Measurements from ENCODE around the gene C13orf46. TPM values are rescaled to one million over a fixed set of nuclear protein-coding genes. Genes with fewer than 3 reads are reported as not detected.

The C13orf46 gene
- total and polyA plus RNA-seq, 8 donors, result 0.58 to 32.6 (median 8.7) TPM; not detected in 1

DNA sequence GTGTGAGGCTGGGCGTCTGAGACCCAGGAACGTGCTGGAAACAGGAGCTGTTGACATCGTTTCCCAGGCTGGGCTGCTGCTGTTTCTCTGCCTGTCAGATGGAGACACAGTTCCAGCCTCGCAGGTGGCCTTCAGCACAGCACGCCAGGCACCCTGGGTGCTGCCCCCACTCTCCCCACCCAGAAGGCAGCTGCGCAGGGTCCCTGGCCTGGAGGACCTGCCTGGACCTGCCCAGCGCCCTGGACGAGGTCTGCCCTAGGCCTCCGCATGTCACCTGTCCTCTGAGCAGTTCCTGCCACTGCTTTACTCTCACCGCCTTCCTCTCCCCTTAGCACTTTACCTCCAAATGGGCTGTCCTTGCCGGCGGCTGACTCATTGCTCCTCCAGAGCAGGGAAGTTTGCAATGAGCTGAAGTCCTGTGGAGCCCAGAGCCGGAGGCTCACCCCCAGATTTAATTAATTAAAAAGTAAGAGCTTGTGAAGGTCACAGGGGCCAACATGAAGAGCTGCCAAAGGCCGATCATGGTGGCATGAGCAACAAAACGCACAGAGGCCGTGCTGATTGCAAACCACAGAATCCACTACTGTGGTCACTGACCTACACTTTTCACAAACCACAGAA is 32.2 kb downstream of the C13orf46 start:
- DNase-seq, result no peak
- Histone ChIP-seq H3K27me3 (peaks cover 0 to 54% (median 25%) of the 10 kb centered on the region in 3 donors), H3K36me3 (no peaks in the 10 kb centered on the region), H3K9me3 (no peaks in the 10 kb centered on the region), H3K4me3 (no peak overlapping the region), H3K27ac (no peak overlapping the region), H3K4me1 (peaks cover 0 to 21% (median 1%) of the 10 kb centered on the region in 4 donors)
- intact Hi-C loops (cut with DNase I; ENCODE audit: low total_unique reads), result loop anchor here (10.0 kb wide), 1 partner anchor 127 kb away; no protein-coding TSS in a partner anchor
- TF ChIP-seq POLR2A (IDR thresholded peaks at IDR 0.05), result no peak
- TF ChIP-seq EP300 (IDR thresholded peaks at IDR 0.05), result no peak
- TF ChIP-seq, protein P1, sequence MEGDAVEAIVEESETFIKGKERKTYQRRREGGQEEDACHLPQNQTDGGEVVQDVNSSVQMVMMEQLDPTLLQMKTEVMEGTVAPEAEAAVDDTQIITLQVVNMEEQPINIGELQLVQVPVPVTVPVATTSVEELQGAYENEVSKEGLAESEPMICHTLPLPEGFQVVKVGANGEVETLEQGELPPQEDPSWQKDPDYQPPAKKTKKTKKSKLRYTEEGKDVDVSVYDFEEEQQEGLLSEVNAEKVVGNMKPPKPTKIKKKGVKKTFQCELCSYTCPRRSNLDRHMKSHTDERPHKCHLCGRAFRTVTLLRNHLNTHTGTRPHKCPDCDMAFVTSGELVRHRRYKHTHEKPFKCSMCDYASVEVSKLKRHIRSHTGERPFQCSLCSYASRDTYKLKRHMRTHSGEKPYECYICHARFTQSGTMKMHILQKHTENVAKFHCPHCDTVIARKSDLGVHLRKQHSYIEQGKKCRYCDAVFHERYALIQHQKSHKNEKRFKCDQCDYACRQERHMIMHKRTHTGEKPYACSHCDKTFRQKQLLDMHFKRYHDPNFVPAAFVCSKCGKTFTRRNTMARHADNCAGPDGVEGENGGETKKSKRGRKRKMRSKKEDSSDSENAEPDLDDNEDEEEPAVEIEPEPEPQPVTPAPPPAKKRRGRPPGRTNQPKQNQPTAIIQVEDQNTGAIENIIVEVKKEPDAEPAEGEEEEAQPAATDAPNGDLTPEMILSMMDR (IDR thresholded peaks at IDR 0.05), result no peak
- TF ChIP-seq POLR2AphosphoS5 (IDR thresholded peaks at IDR 0.05), result no peak
- 72 to 82% (median 78%) methylated on average over 15 to 16 of the region's 16 CpGs for WGBS, 5 donors

- intact Hi-C loops (cut with DNase I; ENCODE audit: low total_unique reads), result loop anchor here (10.0 kb wide), 1 partner anchor 125 kb away; no protein-coding TSS in a partner anchor
- H3K27me3 ChIP-seq, result peaks cover 0 to 60% (median 27%) of the 10 kb centered on the region in 3 donors
- no peaks in the 10 kb centered on the region for H3K36me3 ChIP-seq
- 41 to 80% (median 46%) methylated on average over 7 to 16 of the region's 16 CpGs for WGBS, 5 donors
- no peak overlapping the region for H3K27ac ChIP-seq
- TF ChIP-seq, protein P1 (IDR thresholded peaks at IDR 0.05), result no peak
- TF ChIP-seq EP300 (IDR thresholded peaks at IDR 0.05) (no peak), POLR2A (IDR thresholded peaks at IDR 0.05) (no peak), POLR2AphosphoS5 (IDR thresholded peaks at IDR 0.05) (no peak)
- DNase-seq, result peak in 1 of 2 donors; percentile 57
- no peaks in the 10 kb centered on the region for H3K9me3 ChIP-seq
- H3K4me1 ChIP-seq, result peaks cover 0 to 19% (median 1%) of the 10 kb centered on the region in 4 donors
- H3K4me3 ChIP-seq, result no peak overlapping the region
Observed at GRCh38 chr13:113939944-113940297, 34.0 kb downstream of the C13orf46 start.

- WGBS, 5 donors, result 60 to 66% (median 64%) methylated on average over 28 of the region's 28 CpGs
- Histone ChIP-seq H3K27ac (no peak overlapping the region), H3K9me3 (no peaks in the 10 kb centered on the region), H3K27me3 (peaks cover 0 to 65% (median 31%) of the 10 kb centered on the region in 3 donors), H3K4me1 (peaks cover 0 to 19% (median 1%) of the 10 kb centered on the region in 4 donors), H3K36me3 (no peaks in the 10 kb centered on the region), H3K4me3 (no peak overlapping the region)
- intact Hi-C loops (cut with DNase I; ENCODE audit: low total_unique reads), result no loop called here
- no peak for DNase-seq
- no peak for TF ChIP-seq POLR2A (IDR thresholded peaks at IDR 0.05)
- TF ChIP-seq EP300 (IDR thresholded peaks at IDR 0.05), result no peak
- TF ChIP-seq, protein P1 (IDR thresholded peaks at IDR 0.05), result no peak
- TF ChIP-seq POLR2AphosphoS5 (IDR thresholded peaks at IDR 0.05), result no peak
Observed at GRCh38 chr13:113939129-113939943, 34.5 kb downstream of the C13orf46 start.

DNA sequence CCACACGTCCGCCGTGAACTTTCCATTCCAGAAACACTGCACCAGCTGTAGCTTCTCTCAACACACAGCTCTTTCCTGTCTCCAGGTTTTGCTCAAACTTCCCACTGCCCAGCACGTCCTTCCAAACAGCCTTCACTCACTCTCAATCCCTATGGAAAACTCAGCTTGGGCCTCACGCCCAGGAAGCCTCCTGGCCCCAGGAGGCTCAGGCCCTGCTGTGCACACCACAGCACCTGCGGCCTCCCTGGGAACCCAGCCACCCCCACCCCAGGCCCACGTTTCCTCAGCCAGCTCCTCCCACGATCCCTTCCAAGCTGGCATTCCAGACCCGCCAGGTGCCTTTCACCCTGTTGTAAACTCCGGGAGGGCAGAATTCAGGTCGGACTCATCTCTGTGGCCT is 35.2 kb downstream of the C13orf46 start:
- no peaks in the 10 kb centered on the region for H3K36me3 ChIP-seq
- 35 to 58% (median 38%) methylated on average over 11 of the region's 11 CpGs for WGBS, 5 donors
- peak in 1 of 2 donors; percentile 48 for DNase-seq
- H3K4me1 ChIP-seq, result peaks cover 0 to 19% (median 1%) of the 10 kb centered on the region in 4 donors
- H3K9me3 ChIP-seq, result no peaks in the 10 kb centered on the region
- TF ChIP-seq, protein P1 (IDR thresholded peaks at IDR 0.05), result no peak
- no peak for TF ChIP-seq EP300 (IDR thresholded peaks at IDR 0.05)
- TF ChIP-seq POLR2A (IDR thresholded peaks at IDR 0.05), result no peak
- no peak for TF ChIP-seq POLR2AphosphoS5 (IDR thresholded peaks at IDR 0.05)
- intact Hi-C loops (cut with DNase I; ENCODE audit: low total_unique reads), result no loop called here
- no peak overlapping the region for H3K4me3 ChIP-seq
- no peak overlapping the region for H3K27ac ChIP-seq
- H3K27me3 ChIP-seq, result peaks cover 0 to 61% (median 31%) of the 10 kb centered on the region in 3 donors
